Measurements from ENCODE around the gene PCSK5.
"Not testable (repeated sequence)": the region's sequence is repeated elsewhere in the genome, so short reads cannot be mapped to it uniquely, and the experiment has no call there.

The PCSK5 gene

GRCh38 chr9:75950998-75951397 lies 60.5 kb downstream of the PCSK5 start:
- no peak for TF ChIP-seq ZNF274 (IDR thresholded peaks at IDR 0.05; ENCODE audit: low read depth, low read length)
- no peak overlapping the region for H3K4me3 ChIP-seq (ENCODE audit: low read length)

DNA sequence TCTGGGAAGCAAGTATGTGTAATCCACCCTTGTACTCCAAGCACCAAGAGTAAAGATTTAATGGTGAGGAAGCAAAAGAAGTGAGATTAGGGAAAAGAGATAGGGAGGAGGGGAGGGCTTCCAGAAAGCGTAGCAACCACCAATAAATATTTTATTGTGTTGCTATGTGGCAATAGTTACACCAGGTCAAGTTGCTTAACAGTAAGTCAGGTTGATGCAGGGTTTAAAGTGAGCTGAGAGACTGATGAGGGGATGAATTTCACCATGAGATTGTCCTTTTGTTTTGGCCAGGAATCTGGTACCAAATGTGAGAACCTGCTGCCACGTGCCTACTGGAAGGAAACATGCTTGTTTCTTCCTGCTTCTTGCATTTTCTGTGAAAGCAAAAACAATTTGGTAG lies 62.7 kb downstream of the PCSK5 start:
- no peak for TF ChIP-seq ZNF274 (IDR thresholded peaks at IDR 0.05; ENCODE audit: low read depth, low read length)
- no peak overlapping the region for H3K4me3 ChIP-seq (ENCODE audit: low read length)

DNA sequence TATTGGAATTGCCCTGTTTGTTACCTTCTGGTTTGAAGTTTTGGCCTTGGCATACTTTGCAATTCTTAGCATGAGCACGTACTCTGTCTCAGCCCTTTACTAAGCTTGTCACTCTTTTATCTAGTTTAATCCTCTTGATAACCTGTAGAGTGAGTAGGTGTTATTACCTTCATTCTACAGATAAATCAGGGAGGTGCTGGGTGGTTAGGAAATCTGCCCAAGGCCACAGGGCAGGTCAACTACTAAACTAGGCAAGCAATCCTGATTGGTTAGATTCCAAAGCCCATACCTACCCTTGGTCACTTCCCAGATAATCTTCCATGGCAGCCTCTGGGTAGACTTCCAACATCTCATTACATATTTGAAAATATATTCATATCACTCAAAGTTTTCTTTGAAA lies 65.7 kb downstream of the PCSK5 start:
- no peak for TF ChIP-seq ZNF274 (IDR thresholded peaks at IDR 0.05; ENCODE audit: low read depth, low read length)
- H3K4me3 ChIP-seq (ENCODE audit: low read length) = no peak overlapping the region

DNA sequence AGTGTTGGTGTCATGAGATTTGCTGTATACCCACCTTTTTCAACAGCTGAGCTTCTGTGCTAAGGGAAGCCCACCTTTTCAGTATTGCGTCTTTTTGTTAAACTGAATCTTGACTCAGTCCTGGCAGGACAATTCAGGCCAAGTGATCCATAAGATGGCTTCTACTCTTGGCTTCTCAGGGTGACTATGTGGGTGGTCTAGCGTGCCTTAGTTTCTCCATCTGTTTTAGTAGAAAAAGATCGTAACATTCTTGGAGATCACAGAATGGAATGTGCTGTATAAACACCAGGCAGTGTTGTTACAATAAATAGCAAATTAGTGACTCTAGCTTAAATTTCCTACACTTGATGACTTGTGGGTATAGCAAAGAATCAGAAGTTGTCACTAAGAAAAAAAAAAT lies 66.6 kb downstream of the PCSK5 start:
- no peak overlapping the region for H3K4me3 ChIP-seq (ENCODE audit: low read length)
- TF ChIP-seq ZNF274 (IDR thresholded peaks at IDR 0.05; ENCODE audit: low read depth, low read length) = no peak

DNA sequence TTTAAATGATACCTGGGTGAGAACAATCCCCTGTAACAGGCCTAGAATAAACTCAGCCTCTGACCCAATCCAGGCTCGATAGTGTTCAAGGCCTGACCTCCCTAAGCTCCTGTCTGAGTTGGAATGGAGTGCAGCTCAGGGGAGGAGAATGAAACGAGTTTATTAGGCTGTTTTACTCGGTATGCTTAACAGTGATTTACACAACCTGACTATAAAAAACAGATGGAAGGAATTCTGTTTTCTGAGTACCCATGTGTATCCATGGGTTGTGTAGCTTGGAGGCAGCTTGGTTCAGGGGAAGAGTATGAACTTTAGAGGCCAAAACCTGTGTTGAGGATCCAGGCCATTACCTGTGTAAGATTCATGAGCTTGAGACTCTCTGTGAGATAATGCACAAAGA lies 67.8 kb downstream of the PCSK5 start:
- no peak for TF ChIP-seq ZNF274 (IDR thresholded peaks at IDR 0.05; ENCODE audit: low read depth, low read length)
- H3K4me3 ChIP-seq (ENCODE audit: low read length) = no peak overlapping the region

DNA sequence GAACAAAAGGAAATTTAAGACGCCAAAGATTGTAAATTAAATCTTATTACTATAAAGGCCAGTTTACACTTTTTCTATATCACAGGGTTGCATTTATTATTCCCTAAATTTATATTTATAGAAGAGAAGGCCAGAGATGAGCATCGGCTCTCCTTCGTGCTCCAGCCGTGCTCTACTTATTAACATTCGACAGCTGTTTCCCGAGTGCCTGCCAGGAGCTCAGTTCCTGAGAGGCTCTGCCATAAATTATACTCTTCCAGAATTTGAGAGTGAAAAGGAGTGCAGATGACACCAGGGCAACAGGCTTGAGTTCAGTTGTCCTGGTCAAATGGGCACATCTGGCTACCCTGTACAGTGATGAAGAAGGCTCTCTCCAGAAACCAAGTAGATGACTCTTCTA lies 70.1 kb downstream of the PCSK5 start:
- TF ChIP-seq ZNF274 (IDR thresholded peaks at IDR 0.05; ENCODE audit: low read depth, low read length) = no peak
- H3K4me3 ChIP-seq (ENCODE audit: low read length) = no peak overlapping the region

- no peak overlapping the region for H3K4me3 ChIP-seq (ENCODE audit: low read length)
- no peak for TF ChIP-seq ZNF274 (IDR thresholded peaks at IDR 0.05; ENCODE audit: low read depth, low read length)
These were observed 71.7 kb downstream of the PCSK5 start for GRCh38 chr9:75962013-75962661.

- TF ChIP-seq ZNF274 (IDR thresholded peaks at IDR 0.05; ENCODE audit: low read depth, low read length) = no peak
These were observed 72.2 kb downstream of the PCSK5 start for GRCh38 chr9:75962662-75963036.

GRCh38 chr9:75963321-75963720 lies 72.8 kb downstream of the PCSK5 start:
- H3K4me3 ChIP-seq (ENCODE audit: low read length) = not testable (repeated sequence)

More at GRCh38 chr9:75962662-75963036, 72.2 kb downstream of the PCSK5 start:
- H3K4me3 ChIP-seq (ENCODE audit: low read length) = no peak overlapping the region

- no peak for TF ChIP-seq ZNF274 (IDR thresholded peaks at IDR 0.05; ENCODE audit: low read depth, low read length)
These were observed 74.0 kb downstream of the PCSK5 start for GRCh38 chr9:75964427-75964826.

DNA sequence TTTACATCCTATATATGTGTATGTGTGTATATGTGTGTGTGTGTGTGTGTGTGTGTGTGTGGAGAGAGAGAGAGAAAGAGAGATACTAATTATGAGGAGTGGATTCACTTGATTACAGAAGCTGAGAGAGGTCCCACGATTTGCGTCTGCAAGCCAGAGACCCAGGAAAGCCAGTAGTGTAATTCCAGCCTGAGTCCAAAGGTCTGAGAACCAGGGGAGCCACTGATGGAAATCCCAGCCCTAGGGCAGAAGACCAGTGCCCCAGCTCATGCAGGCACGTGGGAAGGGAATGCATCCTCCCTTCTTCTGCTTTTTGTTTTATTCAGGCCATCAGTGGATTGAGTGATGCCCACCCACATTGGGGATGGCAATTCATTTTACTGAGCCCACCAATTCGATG lies 74.8 kb downstream of the PCSK5 start:
- TF ChIP-seq ZNF274 (IDR thresholded peaks at IDR 0.05; ENCODE audit: low read depth, low read length) = no peak

More at GRCh38 chr9:75964427-75964826, 74.0 kb downstream of the PCSK5 start:
- no peak overlapping the region for H3K4me3 ChIP-seq (ENCODE audit: low read length)

GRCh38 chr9:75967556-75967955 lies 77.1 kb downstream of the PCSK5 start:
- TF ChIP-seq ZNF274 (IDR thresholded peaks at IDR 0.05; ENCODE audit: low read depth, low read length) = no peak
- no peak overlapping the region for H3K4me3 ChIP-seq (ENCODE audit: low read length)

More for the DNA sequence above, 74.8 kb downstream of the PCSK5 start:
- H3K4me3 ChIP-seq (ENCODE audit: low read length) = no peak overlapping the region

DNA sequence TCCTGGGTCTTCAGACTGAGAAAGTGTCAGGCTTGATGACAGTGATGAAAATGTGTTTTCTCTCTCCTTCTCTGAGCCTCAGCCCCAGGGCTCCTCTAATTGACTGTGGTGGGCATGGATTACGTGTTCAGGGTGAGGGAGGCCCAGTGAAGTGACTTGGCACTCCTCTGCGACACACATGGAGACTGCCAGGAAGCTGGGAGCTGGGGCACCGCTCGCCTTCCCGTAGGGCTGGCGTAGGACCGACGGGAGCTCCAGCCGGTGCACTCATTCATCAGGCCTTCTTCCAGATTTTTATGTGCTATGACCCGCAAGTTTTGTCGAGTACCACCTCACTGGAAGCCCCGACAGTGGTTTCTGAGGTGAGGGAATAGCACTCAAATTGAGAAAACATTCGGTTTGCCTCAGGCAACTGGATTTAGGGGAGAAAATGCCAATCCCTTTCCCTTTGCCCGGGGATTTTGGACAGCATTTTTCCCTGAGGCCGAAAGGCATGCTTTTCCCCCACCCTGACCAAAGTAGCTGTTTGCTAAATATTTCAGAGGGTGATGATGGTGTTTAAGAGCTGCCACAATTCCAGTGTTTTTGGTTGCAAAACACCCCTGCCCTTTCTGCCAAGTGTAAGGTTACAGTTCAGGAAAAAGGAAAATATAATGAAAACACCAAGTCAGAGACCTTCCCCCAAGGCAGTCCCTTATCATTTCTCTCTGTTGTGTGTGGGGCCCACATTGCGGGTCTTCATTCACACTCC lies 83.7 kb downstream of the PCSK5 start:
- no peak for TF ChIP-seq ZNF274 (IDR thresholded peaks at IDR 0.05; ENCODE audit: low read depth, low read length)
- H3K4me3 ChIP-seq (ENCODE audit: low read length) = no peak overlapping the region

DNA sequence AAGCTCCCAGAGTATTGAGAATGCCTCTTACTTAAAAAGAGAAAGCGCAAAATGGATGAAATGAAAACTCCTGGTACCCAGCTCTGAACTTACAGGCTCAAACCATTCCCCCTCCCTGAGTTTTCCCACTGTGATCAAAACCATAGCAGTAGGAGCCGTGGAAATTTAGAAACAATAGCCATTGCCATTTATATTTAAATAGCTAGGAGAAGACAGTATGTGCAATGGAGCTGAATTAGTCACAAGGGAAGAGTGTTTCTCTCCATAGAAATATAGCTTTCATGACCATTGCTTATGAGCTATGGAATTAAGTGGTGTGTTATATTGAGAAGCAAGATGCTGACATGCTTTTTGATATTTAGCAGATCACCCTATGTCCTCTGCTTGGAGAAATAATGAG lies 84.6 kb downstream of the PCSK5 start:
- H3K4me3 ChIP-seq (ENCODE audit: low read length) = no peak overlapping the region
- no peak for TF ChIP-seq ZNF274 (IDR thresholded peaks at IDR 0.05; ENCODE audit: low read depth, low read length)

DNA sequence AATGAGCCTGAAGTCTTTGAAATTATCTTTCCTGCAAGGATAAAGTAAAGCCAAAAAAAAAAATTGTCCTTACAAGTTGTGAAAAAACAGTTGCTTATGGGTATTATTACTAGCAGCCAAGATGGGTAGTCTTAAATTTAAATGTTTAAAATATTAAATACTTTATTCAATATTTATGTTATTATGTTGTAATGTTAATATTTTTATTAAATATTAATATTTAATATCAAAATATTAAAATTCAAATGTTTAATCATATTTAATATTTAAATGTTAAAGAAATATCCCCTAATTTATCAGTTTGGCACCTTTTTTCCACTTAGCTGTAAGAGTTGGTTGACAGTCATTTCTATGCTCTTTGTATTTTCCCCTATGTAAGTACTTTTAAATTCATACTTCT lies 86.1 kb downstream of the PCSK5 start:
- no peak overlapping the region for H3K4me3 ChIP-seq (ENCODE audit: low read length)
- no peak for TF ChIP-seq ZNF274 (IDR thresholded peaks at IDR 0.05; ENCODE audit: low read depth, low read length)
